Measurements from ENCODE around the gene SYK. TPM values are rescaled to one million over a fixed set of nuclear protein-coding genes. Genes with fewer than 3 reads are reported as not detected.

The SYK gene
- total and polyA plus RNA-seq, 2 of the 13 experiments (the other 11 are each of a cell fraction or from before 2014, with no cell fraction given) = not detected

- BruUV-seq (replicated peaks) = no TSS peak
- H3K27me3 ChIP-seq (ENCODE audit: control insufficient read depth in 1 of 2, insufficient read depth in 2 of 2, low read length in 2 of 2) = peaks cover 0 to 48% of the 10 kb centered on the region in 2 experiments; a peak in 4 of 5 replicates
- no peaks in the 10 kb centered on the region for H3K79me2 ChIP-seq (ENCODE audit: insufficient read depth, low read length)
- no peaks in the 10 kb centered on the region for H3K9me3 ChIP-seq (ENCODE audit: low read length)
- intact Hi-C loops (cut with micrococcal nuclease; ENCODE audit: unreplicated experiment) = no loop called here
- H2AFZ ChIP-seq (ENCODE audit: low read length) = no peak overlapping the region
- POLR2A ChIA-PET = no interaction called here
- H3K4me2 ChIP-seq (ENCODE audit: low read depth, low read length) = no peak overlapping the region
- H3K9ac ChIP-seq (ENCODE audit: insufficient read depth, low read depth, low read length) = no peak overlapping the region
- CTCF ChIA-PET (ENCODE audit: low intra/inter-chr PET ratio, low total read pairs) = no interaction called here
- in situ Hi-C loops (cut with HindIII; ENCODE audit: extremely low pct_ligation_motif_present, low pct_unique_long_range_greater_than_20kb) = no loop called here
- H4K20me1 ChIP-seq (ENCODE audit: insufficient read depth, low read length) = no peaks in the 10 kb centered on the region
- H3K4me3 ChIP-seq (replicated peaks in 1 of 3; ENCODE audit: insufficient read depth in 1 of 3, low read depth in 2 of 3, low read length in 3 of 3) = no peak overlapping the region
- DNase-seq (ENCODE audit: low spot score) (no peak), ATAC-seq (no peak), FAIRE-seq (no peak)
- H3K36me3 ChIP-seq (replicated peaks in 1 of 2; ENCODE audit: control insufficient read depth in 1 of 2, insufficient read depth in 2 of 2, low read length in 2 of 2) = no peaks in the 10 kb centered on the region
- TF ChIP-seq ZNF446 (CRISPR knock-in tag; IDR thresholded peaks at IDR 0.05) (no peak), ADNP (CRISPR knock-in tag; IDR thresholded peaks at IDR 0.05) (no peak), HCFC1 (IDR thresholded peaks at IDR 0.05; ENCODE audit: low read depth, low read length) (no peak), TEAD2 (CRISPR knock-in tag; IDR thresholded peaks at IDR 0.05) (no peak), ZNF432 (CRISPR knock-in tag; IDR thresholded peaks at IDR 0.05; ENCODE audit: borderline replicate concordance) (no peak), NKX3-1 (CRISPR knock-in tag; IDR thresholded peaks at IDR 0.05) (no peak), KLF16 (CRISPR knock-in tag; IDR thresholded peaks at IDR 0.05) (no peak), ZNF276 (CRISPR knock-in tag; IDR thresholded peaks at IDR 0.05; ENCODE audit: low read depth) (no peak), MTF2 (CRISPR knock-in tag; IDR thresholded peaks at IDR 0.05; ENCODE audit: borderline replicate concordance) (no peak), ZNF660 (CRISPR knock-in tag; IDR thresholded peaks at IDR 0.05; ENCODE audit: borderline replicate concordance, low read depth) (no peak), IKZF1 (IDR thresholded peaks at IDR 0.05) (no peak), ZGPAT (CRISPR knock-in tag; IDR thresholded peaks at IDR 0.05) (no peak), HMGA1 (CRISPR knock-in tag; conservative IDR thresholded peaks at IDR 0.05) (no peak), ZNF367 (CRISPR knock-in tag; IDR thresholded peaks at IDR 0.05; ENCODE audit: borderline replicate concordance) (no peak), PREB (CRISPR knock-in tag; IDR thresholded peaks at IDR 0.05) (no peak), JUND (CRISPR knock-in tag; IDR thresholded peaks at IDR 0.05) (no peak)
- TF ChIP-seq, protein P1, sequence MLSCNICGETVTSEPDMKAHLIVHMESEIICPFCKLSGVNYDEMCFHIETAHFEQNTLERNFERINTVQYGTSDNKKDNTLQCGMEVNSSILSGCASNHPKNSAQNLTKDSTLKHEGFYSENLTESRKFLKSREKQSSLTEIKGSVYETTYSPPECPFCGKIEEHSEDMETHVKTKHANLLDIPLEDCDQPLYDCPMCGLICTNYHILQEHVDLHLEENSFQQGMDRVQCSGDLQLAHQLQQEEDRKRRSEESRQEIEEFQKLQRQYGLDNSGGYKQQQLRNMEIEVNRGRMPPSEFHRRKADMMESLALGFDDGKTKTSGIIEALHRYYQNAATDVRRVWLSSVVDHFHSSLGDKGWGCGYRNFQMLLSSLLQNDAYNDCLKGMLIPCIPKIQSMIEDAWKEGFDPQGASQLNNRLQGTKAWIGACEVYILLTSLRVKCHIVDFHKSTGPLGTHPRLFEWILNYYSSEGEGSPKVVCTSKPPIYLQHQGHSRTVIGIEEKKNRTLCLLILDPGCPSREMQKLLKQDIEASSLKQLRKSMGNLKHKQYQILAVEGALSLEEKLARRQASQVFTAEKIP (CRISPR knock-in tag; IDR thresholded peaks at IDR 0.05; ENCODE audit: borderline replicate concordance) = no peak
- no peak overlapping the region for H3K27ac ChIP-seq (ENCODE audit: extremely low read length, insufficient read depth, low read length)
- no peaks in the 10 kb centered on the region for H3K4me1 ChIP-seq (ENCODE audit: insufficient read depth, low read length)
- 8% methylated on average over 5 of the region's 10 CpGs for WGBS (ENCODE audit: low lambda C conversion rate)
Measured at GRCh38 chr9:90907056-90907445, 105.4 kb downstream of the SYK start.
